Activated T-cell treated with anti-CD3 and anti-CD28 coated beads for 1 hour (primary cell): ENCODE results near the gene RFPL4A.

Source experiments
- DNase-seq: peaks from one replicate; pipeline ENCODE4 v3.0.0-alpha.2; 2020; ENCODE audit warnings: low read depth

RFPL4A gene

GRCh38 chr19:55809381-55810058 is 50.6 kb downstream of the RFPL4A start:
- no peak for DNase-seq

- no peak for DNase-seq
Measured at GRCh38 chr19:55811340-55811739, 52.4 kb downstream of the RFPL4A start.

- no peak for DNase-seq
Measured at GRCh38 chr19:55812449-55812848, 53.6 kb downstream of the RFPL4A start.
